OCI-LY7 (cell line): ENCODE data around the gene STXBP1.

Experiments
- CTCF ChIP-seq: fragments of 200-600 bp; sonication (generic); conservative IDR thresholded peaks from 2 replicates; pipeline ENCODE4 v1.5.1; 2014; ENCODE audit warnings: mild to moderate bottlenecking, antibody characterized with exemption, low read length, moderate library complexity, mixed read lengths
- EZH2phosphoT487 ChIP-seq: fragments of 200-600 bp; sonication (generic); IDR thresholded peaks from 2 replicates; pipeline ENCODE4 v1.6.1; 2018; ENCODE audit warnings: low read depth, borderline replicate concordance, mild to moderate bottlenecking, mixed run types, antibody characterized with exemption, low read length, moderate library complexity, mixed read lengths

DNA sequence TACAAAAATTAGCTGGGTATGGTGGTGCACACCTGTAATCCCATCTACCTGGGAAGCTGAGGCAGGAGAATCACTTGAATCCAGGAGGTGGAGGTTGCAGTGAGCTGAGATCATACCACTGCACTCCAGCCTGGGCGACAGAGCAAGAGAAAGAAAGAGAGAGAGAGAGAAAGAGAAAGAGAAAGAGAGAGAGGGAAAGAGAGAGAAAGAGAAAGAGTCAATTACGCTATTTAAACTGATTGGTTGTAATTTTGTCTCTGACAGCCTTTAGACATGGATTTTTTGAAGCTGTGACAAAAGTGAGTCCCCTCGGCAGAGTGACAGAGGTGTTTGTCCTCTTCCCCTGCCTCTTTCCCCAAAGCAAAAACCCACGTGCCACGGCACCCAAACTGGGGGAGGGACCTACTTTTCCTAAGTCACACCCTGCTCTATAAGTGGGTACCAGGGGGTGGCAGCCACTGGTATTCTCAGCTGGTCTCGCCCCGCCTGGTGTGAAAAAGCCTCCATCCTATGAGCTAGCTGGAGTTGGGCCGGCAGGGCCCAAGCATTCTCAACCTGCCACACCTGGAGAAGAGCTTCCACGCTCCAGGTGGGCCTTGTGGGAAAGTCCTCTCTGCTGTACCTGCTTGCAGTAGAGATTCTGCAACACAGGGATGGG, 91.3 kb downstream of the STXBP1 start:
- TF ChIP-seq CTCF (no peak), EZH2phosphoT487 (no peak)
